SK-N-SH (cell line): ENCODE data around the gene DPH7. TPM values are rescaled to one million over a fixed set of nuclear protein-coding genes. Genes with fewer than 3 reads are reported as not detected.

ENCODE experiments used
- CTCF ChIA-PET: fragments of 300-600, 350-600 bp; formaldehyde crosslinking; extraction: SDS; loops from one replicate; lab custom pipeline; 2021; lab: Yijun Ruan, JAX
- POLR2A ChIA-PET: fragments of 350-600 bp; sonication (Branson Sonifier 250); formaldehyde crosslinking; extraction: SDS; loops from one replicate; lab custom pipeline; 2020; ENCODE audit warnings: antibody characterized with exemption, inconsistent platforms; lab: Yijun Ruan, JAX
- DNase-seq: peaks from one replicate; pipeline ENCODE4 v3.0.0; 2012
- H2AFZ ChIP-seq: fragments of 200-600 bp; sonication (generic); 2 replicates; pipeline ENCODE4 v1.8.1; 2016; ENCODE audit warnings: antibody characterized with exemption, mild to moderate bottlenecking, low read depth
- H3F3A ChIP-seq: fragments of 200-600 bp; sonication (generic); replicated peaks from 2 replicates; pipeline ENCODE3; 2016; ENCODE audit warnings: antibody characterized with exemption, mild to moderate bottlenecking; ENCODE audit not compliant: insufficient read depth
- H3K27ac ChIP-seq, 2 experiments: fragments of 200-500 bp in 1 of 2; fragments of 200-600 bp in 1 of 2; sonication (Bioruptor generic) in 1 of 2; sonication (generic), shearing (Covaris generic) in 1 of 2; 2 replicates each; pipeline versions ENCODE4 v1.5.1 to v1.6.1; 2014 to 2016; ENCODE audit warnings: low read depth in 2 of 2, inconsistent platforms in 1 of 2, low read length in 1 of 2, mild to moderate bottlenecking in 1 of 2, mixed read lengths in 1 of 2
- H3K27me3 ChIP-seq: fragments of 200-600 bp; sonication (generic), shearing (Covaris generic); 2 replicates; pipeline ENCODE4 v1.6.1; 2016; ENCODE audit warnings: mixed run types; ENCODE audit not compliant: insufficient read depth
- H3K36me3 ChIP-seq, 2 experiments: fragments of 200-500 bp in 1 of 2; fragments of 200-600 bp in 1 of 2; sonication (Bioruptor generic) in 1 of 2; sonication (generic) in 1 of 2; replicated peaks in 1 of 2; 2 replicates each; pipeline versions ENCODE3 to v1.5.1; 2014 to 2016; ENCODE audit warnings: low read length in 1 of 2, mild to moderate bottlenecking in 1 of 2; ENCODE audit not compliant: insufficient read depth in 2 of 2, control insufficient read depth in 1 of 2
- H3K4me1 ChIP-seq, 2 experiments: fragments of 200-500 bp in 1 of 2; fragments of 200-600 bp in 1 of 2; sonication (Bioruptor generic) in 1 of 2; sonication (generic), shearing (Covaris generic) in 1 of 2; 2 replicates each; pipeline versions ENCODE4 v1.5.1 to v1.6.1; 2014 to 2016; ENCODE audit warnings: low read depth in 1 of 2, low read length in 1 of 2, mixed run types in 1 of 2; ENCODE audit not compliant: insufficient read depth in 2 of 2, control insufficient read depth in 1 of 2
- H3K4me2 ChIP-seq: fragments of 200-600 bp; sonication (generic), shearing (Covaris generic); 2 replicates; pipeline ENCODE4 v1.6.1; 2017; ENCODE audit warnings: mixed run types
- H3K4me3 ChIP-seq, 2 experiments: fragments of 200-500 bp in 1 of 2; fragments of 200-600 bp in 1 of 2; sonication (Bioruptor generic) in 1 of 2; sonication (generic), shearing (Covaris generic) in 1 of 2; 2 replicates each; pipeline versions ENCODE4 v1.5.1 to v1.8.1; 2014 to 2016; ENCODE audit warnings: low read depth in 2 of 2, inconsistent platforms in 1 of 2, low read length in 1 of 2, mild to moderate bottlenecking in 1 of 2, mixed read lengths in 1 of 2, moderate library complexity in 1 of 2
- H3K79me2 ChIP-seq: fragments of 200-600 bp; sonication (generic); 2 replicates; pipeline ENCODE4 v1.8.1; 2017; ENCODE audit warnings: mild to moderate bottlenecking; ENCODE audit not compliant: insufficient read depth
- H3K9ac ChIP-seq: fragments of 200-600 bp; sonication (generic); 2 replicates; pipeline ENCODE4 v1.6.1; 2017; ENCODE audit warnings: mixed run types
- H3K9me2 ChIP-seq: fragments of 200-600 bp; sonication (generic); 2 replicates; pipeline ENCODE4 v1.6.1; 2017; ENCODE audit warnings: mixed run types
- H3K9me3 ChIP-seq: fragments of 200-600 bp; sonication (generic); 2 replicates; pipeline ENCODE4 v1.6.1; 2017; ENCODE audit warnings: mixed run types, mild to moderate bottlenecking, moderate library complexity
- H4K20me1 ChIP-seq: fragments of 200-600 bp; sonication (generic); 2 replicates; pipeline ENCODE4 v1.6.1; 2017; ENCODE audit warnings: mild to moderate bottlenecking, mixed run types; ENCODE audit not compliant: insufficient read depth
- EP300 ChIP-seq, 2 experiments: IDR thresholded peaks; 2 replicates each; pipeline versions ENCODE4 v1.4.0 to v1.6.1; 2012; ENCODE audit warnings: borderline replicate concordance in 1 of 2, low read depth in 1 of 2, low read length in 1 of 2
- GABPA ChIP-seq: IDR thresholded peaks from 2 replicates; pipeline ENCODE4 v1.4.0; 2012; ENCODE audit warnings: low read depth, mild to moderate bottlenecking
- GATA2 ChIP-seq: sonication (generic); formaldehyde crosslinking; IDR thresholded peaks from 2 replicates; pipeline ENCODE4 v1.5.0; 2020; ENCODE audit warnings: mild to moderate bottlenecking, missing genetic modification reagents
- JUND ChIP-seq: IDR thresholded peaks from 2 replicates; pipeline ENCODE4 v1.4.0; 2012
- MEF2A ChIP-seq: IDR thresholded peaks from 2 replicates; pipeline ENCODE4 v1.4.0; 2012; ENCODE audit warnings: low read depth, borderline replicate concordance
- MXI1 ChIP-seq: IDR thresholded peaks from 2 replicates; pipeline ENCODE4 v1.6.1; 2012; ENCODE audit warnings: mild to moderate bottlenecking, low read depth, low read length, improper control_type of control experiment
- NRF1 ChIP-seq: IDR thresholded peaks from 2 replicates; pipeline ENCODE4 v1.6.1; 2012; ENCODE audit warnings: low read depth, mild to moderate bottlenecking, low read length
- RAD21 ChIP-seq: IDR thresholded peaks from 2 replicates; pipeline ENCODE4 v1.6.1; 2012; ENCODE audit warnings: mild to moderate bottlenecking, low read length
- RCOR1 ChIP-seq: fragments of 150-350 bp; IDR thresholded peaks from 2 replicates; pipeline ENCODE4 v1.6.1; 2017; ENCODE audit warnings: antibody characterized with exemption, low read length
- RXRA ChIP-seq: IDR thresholded peaks from 2 replicates; pipeline ENCODE4 v1.4.0; 2012; ENCODE audit warnings: low read depth, mild to moderate bottlenecking, borderline replicate concordance
- SIN3A ChIP-seq: IDR thresholded peaks from 2 replicates; pipeline ENCODE4 v1.6.1; 2012; ENCODE audit warnings: low read depth, mild to moderate bottlenecking, low read length, moderate library complexity, borderline replicate concordance
- SMC3 ChIP-seq: IDR thresholded peaks from 2 replicates; pipeline ENCODE4 v1.6.1; 2012; ENCODE audit warnings: low read depth, low read length, improper control_type of control experiment
- TAF1 ChIP-seq: IDR thresholded peaks from 2 replicates; pipeline ENCODE4 v1.6.1; 2012; ENCODE audit warnings: low read depth, mild to moderate bottlenecking, low read length, moderate library complexity, borderline replicate concordance
- YY1 ChIP-seq: IDR thresholded peaks from 2 replicates; pipeline ENCODE4 v1.4.0; 2012; ENCODE audit warnings: low read depth, mild to moderate bottlenecking
- WGBS: methylation state at CpG from one replicate; pipeline ENCODE4 v1.1.6; 2017; ENCODE audit warnings: low lambda C conversion rate; 5-methylcytosine and 5-hydroxymethylcytosine counted together
- polyA plus RNA-seq, 3 experiments: library from polyadenylated mRNA; depleted of rRNA; stranded (reverse); fragments of >200 nt; gene quantifications; 2 replicates each; pipeline ENCODE4 v1.2.3, GENCODE V29; 2012
- TF ChIP-seq, protein P1 (sequence below): IDR thresholded peaks from 2 replicates; pipeline ENCODE4 v1.6.1; 2012; ENCODE audit warnings: mild to moderate bottlenecking, low read depth, low read length, moderate library complexity
- TF ChIP-seq, protein P2 (sequence below): fragments of 150-350 bp; IDR thresholded peaks from 2 replicates; pipeline ENCODE4 v1.6.1; 2016; ENCODE audit warnings: mild to moderate bottlenecking, low read depth, low read length
- TF ChIP-seq, protein P3 (sequence below): IDR thresholded peaks from 2 replicates; pipeline ENCODE4 v1.4.0; 2012; ENCODE audit warnings: low read depth, borderline replicate concordance
- TF ChIP-seq, protein P4 (sequence below): IDR thresholded peaks from 2 replicates; pipeline ENCODE4; 2012

The DPH7 gene
- polyA plus RNA-seq, 1 of the 3 experiments (the other 2 are of a cell fraction): 59.9 TPM

DNA sequence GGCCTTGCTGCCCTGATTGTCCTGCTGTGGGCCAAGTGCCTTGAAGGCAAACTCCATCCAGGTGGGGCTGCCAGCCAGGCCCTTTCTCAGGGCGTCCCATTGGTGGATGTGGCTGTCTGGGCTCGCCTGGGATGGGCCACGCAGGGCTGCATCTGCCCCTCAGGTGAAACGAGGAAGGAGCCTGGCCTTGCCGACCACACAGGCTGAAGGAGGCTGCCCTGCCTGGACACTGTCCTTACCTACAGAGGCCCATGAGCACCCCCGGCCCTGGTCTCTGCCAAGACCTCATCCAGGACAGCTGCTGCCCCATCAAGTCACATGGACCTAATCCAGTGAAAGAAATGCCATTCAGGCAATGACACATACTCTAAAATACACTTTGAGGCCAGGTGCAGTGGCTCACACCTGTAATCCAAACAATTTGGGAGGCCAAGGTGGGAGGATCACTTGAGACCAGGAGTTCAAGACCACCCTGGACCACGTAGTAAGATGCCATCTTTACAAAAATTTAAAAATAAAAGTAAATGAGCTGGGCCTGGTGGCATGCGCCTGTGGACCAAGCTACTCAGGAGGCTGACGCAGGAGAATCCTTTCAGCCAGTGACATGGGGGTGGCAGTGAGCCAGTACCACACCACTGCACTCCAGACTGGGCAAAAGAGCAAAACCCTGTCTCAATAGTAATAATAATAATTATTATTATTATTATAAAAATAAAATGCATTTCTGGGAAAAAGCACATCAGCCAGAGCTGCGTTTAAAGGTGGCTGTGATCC, 62.4 kb downstream of the DPH7 start:
- H2AFZ ChIP-seq: no peak overlapping the region
- H3K27ac ChIP-seq: no peak overlapping the region
- no peaks in the 10 kb centered on the region for H3K79me2 ChIP-seq
- TF ChIP-seq YY1 (no peak), RCOR1 (no peak), RAD21 (no peak), MXI1 (no peak), MEF2A (no peak), SMC3 (no peak)
- no peaks in the 10 kb centered on the region for H3K9me2 ChIP-seq
- no peaks in the 10 kb centered on the region for H4K20me1 ChIP-seq
- 93% methylated on average over 6 of the region's 10 CpGs for WGBS
- H3K27me3 ChIP-seq: no peaks in the 10 kb centered on the region
- no peak overlapping the region for H3K9ac ChIP-seq
- no peaks in the 10 kb centered on the region for H3K4me1 ChIP-seq
- ChIA-PET CTCF (interaction anchor here (1.1 kb wide), 1 partner anchor 71 kb away, joined by 3 read pairs; no protein-coding TSS in a partner anchor), POLR2A (no interaction called here)
- DNase-seq: no peak
- H3K9me3 ChIP-seq: no peaks in the 10 kb centered on the region
- H3F3A ChIP-seq: no peaks in the 10 kb centered on the region
- H3K4me2 ChIP-seq: no peak overlapping the region
- H3K4me3 ChIP-seq: no peak overlapping the region
- no peaks in the 10 kb centered on the region for H3K36me3 ChIP-seq

DNA sequence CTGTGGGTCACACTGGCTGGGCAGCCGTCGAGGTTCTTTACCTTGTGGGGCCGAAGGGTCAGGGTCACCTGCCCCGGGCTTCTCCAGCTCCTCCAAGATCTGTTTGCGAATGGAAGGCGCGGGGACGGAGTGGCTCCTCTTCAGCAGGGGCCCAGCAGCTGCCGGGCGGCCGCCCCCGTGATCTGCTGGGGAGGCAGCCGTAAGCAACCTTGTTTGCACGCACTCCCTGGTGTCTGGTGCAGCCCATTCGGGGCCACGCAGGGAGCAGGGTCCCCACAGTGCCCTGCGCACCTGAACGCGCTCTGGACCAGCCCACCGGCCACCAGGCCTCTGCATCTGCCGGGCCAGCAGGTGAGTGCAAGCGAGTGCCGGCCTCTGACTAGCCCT, 63.4 kb downstream of the DPH7 start:
- no peaks in the 10 kb centered on the region for H3K4me1 ChIP-seq
- H4K20me1 ChIP-seq: no peaks in the 10 kb centered on the region
- H3K27ac ChIP-seq: no peak overlapping the region
- no peaks in the 10 kb centered on the region for H3F3A ChIP-seq
- no peak overlapping the region for H2AFZ ChIP-seq
- no peaks in the 10 kb centered on the region for H3K9me2 ChIP-seq
- H3K27me3 ChIP-seq: no peaks in the 10 kb centered on the region
- no peaks in the 10 kb centered on the region for H3K9me3 ChIP-seq
- H3K4me3 ChIP-seq: no peak overlapping the region
- ChIA-PET POLR2A (no interaction called here), CTCF (interaction anchor here (0.6 to 1.1 kb wide), 2 partner anchors 10 to 70 kb away, joined by 3 read pairs; no protein-coding TSS in a partner anchor)
- TF ChIP-seq, protein P1, sequence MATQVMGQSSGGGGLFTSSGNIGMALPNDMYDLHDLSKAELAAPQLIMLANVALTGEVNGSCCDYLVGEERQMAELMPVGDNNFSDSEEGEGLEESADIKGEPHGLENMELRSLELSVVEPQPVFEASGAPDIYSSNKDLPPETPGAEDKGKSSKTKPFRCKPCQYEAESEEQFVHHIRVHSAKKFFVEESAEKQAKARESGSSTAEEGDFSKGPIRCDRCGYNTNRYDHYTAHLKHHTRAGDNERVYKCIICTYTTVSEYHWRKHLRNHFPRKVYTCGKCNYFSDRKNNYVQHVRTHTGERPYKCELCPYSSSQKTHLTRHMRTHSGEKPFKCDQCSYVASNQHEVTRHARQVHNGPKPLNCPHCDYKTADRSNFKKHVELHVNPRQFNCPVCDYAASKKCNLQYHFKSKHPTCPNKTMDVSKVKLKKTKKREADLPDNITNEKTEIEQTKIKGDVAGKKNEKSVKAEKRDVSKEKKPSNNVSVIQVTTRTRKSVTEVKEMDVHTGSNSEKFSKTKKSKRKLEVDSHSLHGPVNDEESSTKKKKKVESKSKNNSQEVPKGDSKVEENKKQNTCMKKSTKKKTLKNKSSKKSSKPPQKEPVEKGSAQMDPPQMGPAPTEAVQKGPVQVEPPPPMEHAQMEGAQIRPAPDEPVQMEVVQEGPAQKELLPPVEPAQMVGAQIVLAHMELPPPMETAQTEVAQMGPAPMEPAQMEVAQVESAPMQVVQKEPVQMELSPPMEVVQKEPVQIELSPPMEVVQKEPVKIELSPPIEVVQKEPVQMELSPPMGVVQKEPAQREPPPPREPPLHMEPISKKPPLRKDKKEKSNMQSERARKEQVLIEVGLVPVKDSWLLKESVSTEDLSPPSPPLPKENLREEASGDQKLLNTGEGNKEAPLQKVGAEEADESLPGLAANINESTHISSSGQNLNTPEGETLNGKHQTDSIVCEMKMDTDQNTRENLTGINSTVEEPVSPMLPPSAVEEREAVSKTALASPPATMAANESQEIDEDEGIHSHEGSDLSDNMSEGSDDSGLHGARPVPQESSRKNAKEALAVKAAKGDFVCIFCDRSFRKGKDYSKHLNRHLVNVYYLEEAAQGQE: no peak
- no peak for TF ChIP-seq JUND
- no peak for TF ChIP-seq SIN3A
- TF ChIP-seq, protein P2, sequence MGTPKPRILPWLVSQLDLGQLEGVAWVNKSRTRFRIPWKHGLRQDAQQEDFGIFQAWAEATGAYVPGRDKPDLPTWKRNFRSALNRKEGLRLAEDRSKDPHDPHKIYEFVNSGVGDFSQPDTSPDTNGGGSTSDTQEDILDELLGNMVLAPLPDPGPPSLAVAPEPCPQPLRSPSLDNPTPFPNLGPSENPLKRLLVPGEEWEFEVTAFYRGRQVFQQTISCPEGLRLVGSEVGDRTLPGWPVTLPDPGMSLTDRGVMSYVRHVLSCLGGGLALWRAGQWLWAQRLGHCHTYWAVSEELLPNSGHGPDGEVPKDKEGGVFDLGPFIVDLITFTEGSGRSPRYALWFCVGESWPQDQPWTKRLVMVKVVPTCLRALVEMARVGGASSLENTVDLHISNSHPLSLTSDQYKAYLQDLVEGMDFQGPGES: no peak
- no peak for TF ChIP-seq RXRA
- no peak for TF ChIP-seq GATA2
- no peak for TF ChIP-seq NRF1
- TF ChIP-seq, protein P3, sequence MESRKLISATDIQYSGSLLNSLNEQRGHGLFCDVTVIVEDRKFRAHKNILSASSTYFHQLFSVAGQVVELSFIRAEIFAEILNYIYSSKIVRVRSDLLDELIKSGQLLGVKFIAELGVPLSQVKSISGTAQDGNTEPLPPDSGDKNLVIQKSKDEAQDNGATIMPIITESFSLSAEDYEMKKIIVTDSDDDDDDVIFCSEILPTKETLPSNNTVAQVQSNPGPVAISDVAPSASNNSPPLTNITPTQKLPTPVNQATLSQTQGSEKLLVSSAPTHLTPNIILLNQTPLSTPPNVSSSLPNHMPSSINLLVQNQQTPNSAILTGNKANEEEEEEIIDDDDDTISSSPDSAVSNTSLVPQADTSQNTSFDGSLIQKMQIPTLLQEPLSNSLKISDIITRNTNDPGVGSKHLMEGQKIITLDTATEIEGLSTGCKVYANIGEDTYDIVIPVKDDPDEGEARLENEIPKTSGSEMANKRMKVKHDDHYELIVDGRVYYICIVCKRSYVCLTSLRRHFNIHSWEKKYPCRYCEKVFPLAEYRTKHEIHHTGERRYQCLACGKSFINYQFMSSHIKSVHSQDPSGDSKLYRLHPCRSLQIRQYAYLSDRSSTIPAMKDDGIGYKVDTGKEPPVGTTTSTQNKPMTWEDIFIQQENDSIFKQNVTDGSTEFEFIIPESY: no peak
- no peak for TF ChIP-seq GABPA
- TF ChIP-seq RCOR1: no peak
- TF ChIP-seq EP300 (IDR thresholded peaks at IDR 0.05; ENCODE audit: borderline replicate concordance in 1 of 2, low read depth in 1 of 2, low read length in 1 of 2): no peak
- TF ChIP-seq, protein P4, sequence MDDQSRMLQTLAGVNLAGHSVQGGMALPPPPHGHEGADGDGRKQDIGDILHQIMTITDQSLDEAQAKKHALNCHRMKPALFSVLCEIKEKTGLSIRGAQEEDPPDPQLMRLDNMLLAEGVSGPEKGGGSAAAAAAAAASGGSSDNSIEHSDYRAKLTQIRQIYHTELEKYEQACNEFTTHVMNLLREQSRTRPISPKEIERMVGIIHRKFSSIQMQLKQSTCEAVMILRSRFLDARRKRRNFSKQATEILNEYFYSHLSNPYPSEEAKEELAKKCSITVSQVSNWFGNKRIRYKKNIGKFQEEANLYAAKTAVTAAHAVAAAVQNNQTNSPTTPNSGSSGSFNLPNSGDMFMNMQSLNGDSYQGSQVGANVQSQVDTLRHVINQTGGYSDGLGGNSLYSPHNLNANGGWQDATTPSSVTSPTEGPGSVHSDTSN: no peak
- TF ChIP-seq TAF1: no peak
- H3K9ac ChIP-seq: no peak overlapping the region
- H3K79me2 ChIP-seq: no peaks in the 10 kb centered on the region
- H3K36me3 ChIP-seq: no peaks in the 10 kb centered on the region
- no peak overlapping the region for H3K4me2 ChIP-seq
- WGBS: 87% methylated on average over 5 of the region's 23 CpGs
- no peak for DNase-seq
